ENCODE measurements around the gene IGSF10.

DNA sequence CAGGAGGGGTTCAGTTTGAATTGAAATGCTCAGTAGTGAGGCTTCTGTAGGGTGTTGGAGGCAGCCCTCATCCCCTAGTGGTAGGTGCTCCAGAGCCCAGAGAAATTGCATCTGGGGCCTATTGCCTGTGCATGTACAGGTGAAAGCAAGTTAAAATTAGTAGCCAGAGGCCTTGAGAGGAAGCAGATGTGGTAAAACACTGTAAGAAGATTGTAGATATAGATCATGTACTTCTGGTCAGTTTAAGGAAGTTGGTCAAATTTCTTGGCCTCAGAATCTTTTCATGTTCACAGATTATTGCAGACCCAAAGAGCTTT is 34.6 kb downstream of the IGSF10 start:
- TF ChIP-seq GATA3 (IDR thresholded peaks at IDR 0.05; ENCODE audit: low read depth, low read length) (no peak), GATA2 (IDR thresholded peaks at IDR 0.05; ENCODE audit: low read depth, low read length) (no peak)
